Measurements from ENCODE around the gene BRME1.

The BRME1 gene

DNA sequence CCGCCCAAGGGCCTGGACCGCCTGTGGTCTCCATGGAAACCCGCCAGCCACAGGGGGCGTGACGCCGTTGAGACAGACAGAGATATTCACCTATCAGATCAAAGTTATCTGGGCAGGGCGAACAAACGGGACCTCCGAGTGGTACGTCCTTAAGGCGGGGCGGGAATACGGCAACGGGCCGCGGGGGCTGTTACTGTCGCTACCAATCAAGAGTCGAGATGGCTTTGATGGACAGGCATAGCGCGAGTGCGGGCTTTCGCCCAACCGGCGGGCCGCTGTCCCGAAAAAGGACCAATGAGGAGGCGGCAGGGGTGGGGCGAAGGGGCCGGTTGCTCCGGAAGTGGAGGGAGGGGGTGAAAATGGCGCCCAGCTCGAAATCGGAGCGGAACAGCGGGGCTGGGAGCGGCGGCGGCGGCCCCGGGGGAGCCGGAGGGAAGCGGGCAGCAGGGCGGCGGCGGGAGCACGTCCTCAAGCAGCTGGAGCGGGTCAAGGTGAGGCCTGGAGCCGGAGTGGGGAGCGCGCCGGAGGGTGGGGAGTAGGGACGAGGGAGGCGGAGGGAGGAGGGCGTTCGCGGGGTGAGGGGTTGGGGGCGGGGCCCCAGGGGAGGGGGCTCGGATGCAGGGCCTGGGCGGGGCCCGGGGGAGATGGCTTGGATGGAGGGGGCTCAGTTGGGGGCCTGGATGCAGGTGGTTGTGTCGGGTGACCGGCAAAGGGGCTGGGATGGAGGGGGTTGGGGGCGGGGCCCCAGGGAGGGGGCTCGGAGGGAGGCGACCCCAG, 46.4 kb upstream of the BRME1 start, which contains the start of gene DCAF15:
Gene DCAF15 (plus strand): TSS at position 356 of the 777 bp plus-strand sequence. CDS start 4 bp downstream, at position 360.
- TF ChIP-seq, protein P1, sequence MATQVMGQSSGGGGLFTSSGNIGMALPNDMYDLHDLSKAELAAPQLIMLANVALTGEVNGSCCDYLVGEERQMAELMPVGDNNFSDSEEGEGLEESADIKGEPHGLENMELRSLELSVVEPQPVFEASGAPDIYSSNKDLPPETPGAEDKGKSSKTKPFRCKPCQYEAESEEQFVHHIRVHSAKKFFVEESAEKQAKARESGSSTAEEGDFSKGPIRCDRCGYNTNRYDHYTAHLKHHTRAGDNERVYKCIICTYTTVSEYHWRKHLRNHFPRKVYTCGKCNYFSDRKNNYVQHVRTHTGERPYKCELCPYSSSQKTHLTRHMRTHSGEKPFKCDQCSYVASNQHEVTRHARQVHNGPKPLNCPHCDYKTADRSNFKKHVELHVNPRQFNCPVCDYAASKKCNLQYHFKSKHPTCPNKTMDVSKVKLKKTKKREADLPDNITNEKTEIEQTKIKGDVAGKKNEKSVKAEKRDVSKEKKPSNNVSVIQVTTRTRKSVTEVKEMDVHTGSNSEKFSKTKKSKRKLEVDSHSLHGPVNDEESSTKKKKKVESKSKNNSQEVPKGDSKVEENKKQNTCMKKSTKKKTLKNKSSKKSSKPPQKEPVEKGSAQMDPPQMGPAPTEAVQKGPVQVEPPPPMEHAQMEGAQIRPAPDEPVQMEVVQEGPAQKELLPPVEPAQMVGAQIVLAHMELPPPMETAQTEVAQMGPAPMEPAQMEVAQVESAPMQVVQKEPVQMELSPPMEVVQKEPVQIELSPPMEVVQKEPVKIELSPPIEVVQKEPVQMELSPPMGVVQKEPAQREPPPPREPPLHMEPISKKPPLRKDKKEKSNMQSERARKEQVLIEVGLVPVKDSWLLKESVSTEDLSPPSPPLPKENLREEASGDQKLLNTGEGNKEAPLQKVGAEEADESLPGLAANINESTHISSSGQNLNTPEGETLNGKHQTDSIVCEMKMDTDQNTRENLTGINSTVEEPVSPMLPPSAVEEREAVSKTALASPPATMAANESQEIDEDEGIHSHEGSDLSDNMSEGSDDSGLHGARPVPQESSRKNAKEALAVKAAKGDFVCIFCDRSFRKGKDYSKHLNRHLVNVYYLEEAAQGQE (IDR thresholded peaks at IDR 0.05; ENCODE audit: low read depth), result no peak
- TF ChIP-seq FOXM1 (IDR thresholded peaks at IDR 0.05; ENCODE audit: borderline replicate concordance, low read depth) (no peak), RAD21 (IDR thresholded peaks at IDR 0.05; ENCODE audit: low read depth) (no peak), YY1 (IDR thresholded peaks at IDR 0.05; ENCODE audit: low read depth) (peak; percentile 94), TCF12 (IDR thresholded peaks at IDR 0.05; ENCODE audit: low read depth) (no peak), TEAD4 (IDR thresholded peaks at IDR 0.05) (no peak), EGR1 (IDR thresholded peaks at IDR 0.05) (no peak), ZBTB7A (IDR thresholded peaks at IDR 0.05; ENCODE audit: low read depth) (no peak), TAF1 (IDR thresholded peaks at IDR 0.05; ENCODE audit: low read depth) (peak; percentile 99), NFIC (IDR thresholded peaks at IDR 0.05) (no peak), CREB1 (IDR thresholded peaks at IDR 0.05; ENCODE audit: low read depth) (peak; percentile 61), CEBPB (IDR thresholded peaks at IDR 0.05) (no peak), EP300 (IDR thresholded peaks at IDR 0.05; ENCODE audit: borderline replicate concordance) (no peak)
- TF ChIP-seq, protein P2, sequence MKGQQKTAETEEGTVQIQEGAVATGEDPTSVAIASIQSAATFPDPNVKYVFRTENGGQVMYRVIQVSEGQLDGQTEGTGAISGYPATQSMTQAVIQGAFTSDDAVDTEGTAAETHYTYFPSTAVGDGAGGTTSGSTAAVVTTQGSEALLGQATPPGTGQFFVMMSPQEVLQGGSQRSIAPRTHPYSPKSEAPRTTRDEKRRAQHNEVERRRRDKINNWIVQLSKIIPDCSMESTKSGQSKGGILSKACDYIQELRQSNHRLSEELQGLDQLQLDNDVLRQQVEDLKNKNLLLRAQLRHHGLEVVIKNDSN (IDR thresholded peaks at IDR 0.05), result no peak
- TF ChIP-seq, protein P3, sequence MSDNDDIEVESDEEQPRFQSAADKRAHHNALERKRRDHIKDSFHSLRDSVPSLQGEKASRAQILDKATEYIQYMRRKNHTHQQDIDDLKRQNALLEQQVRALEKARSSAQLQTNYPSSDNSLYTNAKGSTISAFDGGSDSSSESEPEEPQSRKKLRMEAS (IDR thresholded peaks at IDR 0.05), result no peak

DNA sequence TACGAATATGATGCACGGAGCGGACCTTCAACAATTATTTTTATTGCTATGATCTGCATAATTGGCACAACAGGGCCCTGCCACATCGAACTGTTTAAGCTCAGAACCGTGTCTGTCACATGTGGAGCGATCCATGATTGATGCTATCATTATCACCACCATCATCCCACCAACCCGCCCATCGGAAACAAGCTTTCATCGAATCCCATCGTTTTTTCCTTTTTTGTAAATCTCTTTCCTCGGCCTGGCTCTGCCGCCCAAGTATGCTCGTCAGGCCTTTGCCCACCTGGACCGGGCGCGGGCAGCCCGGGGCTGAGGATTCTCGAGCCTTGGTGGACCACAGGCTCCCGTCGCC, 45.9 kb upstream of the BRME1 start:
- TF ChIP-seq, protein P3 (IDR thresholded peaks at IDR 0.05), result no peak
- TF ChIP-seq TCF12 (IDR thresholded peaks at IDR 0.05; ENCODE audit: low read depth), result no peak
- TF ChIP-seq, protein P1 (IDR thresholded peaks at IDR 0.05; ENCODE audit: low read depth), result no peak
- no peak for TF ChIP-seq NFIC (IDR thresholded peaks at IDR 0.05)
- TF ChIP-seq CEBPB (IDR thresholded peaks at IDR 0.05), result no peak
- no peak for TF ChIP-seq FOXM1 (IDR thresholded peaks at IDR 0.05; ENCODE audit: borderline replicate concordance, low read depth)
- no peak for TF ChIP-seq EGR1 (IDR thresholded peaks at IDR 0.05)
- TF ChIP-seq, protein P2 (IDR thresholded peaks at IDR 0.05), result no peak
- TF ChIP-seq RAD21 (IDR thresholded peaks at IDR 0.05; ENCODE audit: low read depth), result no peak

DNA sequence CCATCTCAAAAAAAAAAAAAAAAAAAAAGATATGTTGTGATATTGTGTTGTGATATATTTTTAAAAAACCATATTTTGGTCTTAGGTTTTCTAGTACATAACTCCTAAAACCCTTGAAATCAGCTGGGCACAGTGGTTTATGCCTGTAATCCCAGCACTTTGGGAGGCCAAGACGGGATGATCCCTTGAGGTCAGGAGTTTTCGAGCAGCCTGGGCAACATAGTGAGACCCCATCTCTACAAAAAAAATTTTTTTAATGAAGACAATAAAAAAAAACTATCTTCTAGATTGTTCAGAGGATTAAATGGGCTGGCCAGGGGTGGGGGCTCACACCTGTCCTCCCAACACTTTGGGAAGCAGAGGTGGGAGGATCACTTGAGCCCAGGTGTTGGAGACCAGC, 45.1 kb upstream of the BRME1 start:
- TF ChIP-seq TEAD4 (IDR thresholded peaks at IDR 0.05) (no peak), TCF12 (IDR thresholded peaks at IDR 0.05; ENCODE audit: low read depth) (no peak)
- TF ChIP-seq, protein P2 (IDR thresholded peaks at IDR 0.05), result no peak

DNA sequence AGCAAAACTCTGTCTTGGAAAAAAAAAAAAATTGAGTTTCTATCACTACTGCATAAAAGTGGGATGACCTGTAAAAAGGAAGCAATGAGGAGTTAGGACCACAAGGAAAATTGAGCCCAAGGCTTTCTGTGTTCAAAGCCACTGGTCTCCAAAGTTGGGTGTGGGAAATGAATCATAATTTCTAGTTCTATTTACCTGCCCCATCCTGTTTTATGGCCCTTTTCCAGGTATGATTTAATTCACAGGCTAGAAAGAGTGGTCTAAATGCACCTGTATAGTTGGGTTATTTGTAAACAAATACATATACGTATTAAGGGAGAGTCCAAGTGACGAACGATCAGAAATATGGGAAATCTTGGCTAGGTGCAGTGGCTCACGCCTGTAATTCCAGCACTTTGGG, 40.5 kb upstream of the BRME1 start:
- TF ChIP-seq EGR1 (IDR thresholded peaks at IDR 0.05), result no peak

DNA sequence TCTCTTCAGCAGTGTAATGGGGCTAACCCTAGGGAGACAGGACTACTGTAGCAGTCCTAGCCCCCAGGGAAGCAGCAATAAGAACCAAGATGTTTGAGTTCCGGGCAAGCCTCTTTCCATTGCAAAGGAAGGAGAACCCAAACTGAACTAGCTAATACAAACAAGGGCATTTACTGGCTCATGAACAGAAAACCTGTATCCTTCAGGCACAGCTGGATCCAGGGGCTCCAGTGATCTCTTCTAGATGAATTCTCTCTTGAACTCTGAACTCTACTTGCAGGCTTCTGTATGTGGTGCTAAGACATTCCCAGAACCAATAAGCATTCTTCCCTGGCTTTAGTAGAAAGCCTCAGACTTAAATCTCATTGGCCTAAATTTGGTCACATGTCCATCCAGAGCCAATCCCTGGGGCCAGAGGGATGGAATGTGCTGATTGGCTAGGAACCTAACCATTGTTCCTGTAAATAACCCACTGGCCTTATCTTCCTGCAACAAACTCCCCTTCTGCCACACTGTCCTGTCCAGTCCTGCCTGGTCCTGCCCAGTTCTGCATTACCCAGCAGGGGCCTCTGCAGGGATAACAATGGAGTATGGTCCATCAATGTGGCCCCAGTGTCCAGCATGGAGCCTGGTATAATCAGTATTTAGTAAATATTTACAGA, 36.2 kb upstream of the BRME1 start:
- TF ChIP-seq EP300 (IDR thresholded peaks at IDR 0.05; ENCODE audit: borderline replicate concordance), result no peak
- TF ChIP-seq, protein P2 (IDR thresholded peaks at IDR 0.05), result peak; percentile 85

All from Ishikawa (cell line).